Testis (tissue), 2 donors: Measurements from ENCODE around the gene AMBRA1.

Experiments used
- CTCF ChIP-seq, 3 experiments: fragments of 450-650 bp in 2 of 3; fragments of 200-600 bp in 1 of 3; sonication (generic) in 1 of 3; IDR thresholded peaks; one replicate each; pipeline ENCODE4 v1.5.1; 2016 to 2019; ENCODE audit warnings: antibody characterized with exemption in 3 of 3, mild to moderate bottlenecking in 2 of 3, moderate library complexity in 1 of 3
- POLR2A ChIP-seq: fragments of 450-650 bp; IDR thresholded peaks from one replicate; pipeline ENCODE4 v1.6.1; 2017; ENCODE audit warnings: antibody characterized with exemption, mild to moderate bottlenecking, moderate library complexity

GRCh38 chr11:46436113-46436512, 157.7 kb downstream of the AMBRA1 start:
- TF ChIP-seq CTCF (IDR thresholded peaks at IDR 0.05) (no peak), POLR2A (no peak)
